GM23338 (cell line): ENCODE data around the gene CCL18. TPM values are rescaled to one million over a fixed set of nuclear protein-coding genes. Genes with fewer than 3 reads are reported as not detected.

Experiments used
- CREB1 ChIP-seq: fragments of 250-450 bp; sonication (Bioruptor Pico); IDR thresholded peaks from 2 replicates; pipeline ENCODE4 v1.5.0; 2020; ENCODE audit warnings: low read depth, mild to moderate bottlenecking, moderate library complexity
- CTCF ChIP-seq, 2 experiments: fragments of 200-600 bp in 1 of 2; sonication (generic) in 1 of 2; conservative IDR thresholded peaks; 2 replicates each; pipeline versions ENCODE4 v1.5.1 to v1.6.1; 2016 to 2017; ENCODE audit warnings: antibody characterized with exemption in 2 of 2, low read depth in 2 of 2, mild to moderate bottlenecking in 2 of 2, moderate library complexity in 1 of 2
- EZH2phosphoT487 ChIP-seq: fragments of 200-600 bp; sonication (generic); IDR thresholded peaks from one replicate; pipeline ENCODE4 v1.8.1; 2018; ENCODE audit warnings: antibody characterized with exemption; ENCODE audit not compliant: unreplicated experiment
- NANOG ChIP-seq: IDR thresholded peaks from 2 replicates; pipeline ENCODE4 v1.6.1; 2016; ENCODE audit warnings: antibody characterized with exemption, borderline replicate concordance
- POLR2AphosphoS5 ChIP-seq: IDR thresholded peaks from 2 replicates; pipeline ENCODE4 v1.6.1; 2016; ENCODE audit warnings: antibody characterized with exemption, low read depth
- REST ChIP-seq: IDR thresholded peaks from one replicate; pipeline ENCODE4 v1.6.1; 2018; ENCODE audit warnings: antibody characterized with exemption; ENCODE audit not compliant: unreplicated experiment
- ZNF114 ChIP-seq: fragments of 250-450 bp; sonication (Bioruptor Pico); IDR thresholded peaks from 2 replicates; pipeline ENCODE4 v1.5.0; 2020; ENCODE audit warnings: mild to moderate bottlenecking, moderate library complexity
- ZNF462 ChIP-seq: fragments of 250-450 bp; sonication (Bioruptor Pico); IDR thresholded peaks from 2 replicates; pipeline ENCODE4 v1.5.0; 2020; ENCODE audit warnings: mild to moderate bottlenecking, moderate library complexity
- polyA plus RNA-seq: library from polyadenylated mRNA; unstranded; fragments of >200 nt; fragmentation: Nextera tagmentation; extraction: Ambion mirVana; gene quantifications from 2 replicates; pipeline ENCODE4 v1.2.1, GENCODE V29; 2016
- total RNA-seq: library from RNA; depleted of rRNA; stranded (reverse); fragments of >200 nt; shearing (Covaris generic); gene quantifications from 2 replicates; pipeline ENCODE4 v1.2.3, GENCODE V29; 2014

The CCL18 gene
- total and polyA plus RNA-seq, 2 experiments from 2014 or later, result not detected

GRCh38 chr17:36016555-36016954, 47.5 kb upstream of the CCL18 start (continued):
- TF ChIP-seq ZNF462 (no peak), NANOG (no peak), EZH2phosphoT487 (no peak), REST (no peak), CTCF (conservative IDR thresholded peaks at IDR 0.05; ENCODE audit: low read depth in 2 of 2) (no peak), POLR2AphosphoS5 (no peak), ZNF114 (no peak), CREB1 (CRISPR knock-in tag) (no peak)
